ENCODE data around the gene RBM24. TPM values are rescaled to one million over a fixed set of nuclear protein-coding genes. Genes with fewer than 3 reads are reported as not detected.

RBM24 gene
- total and polyA plus RNA-seq, 9 donors = 1.1 to 6.5 (median 2.0) TPM

GRCh38 chr6:17341891-17342290 is 60.7 kb downstream of the RBM24 start:
- TF ChIP-seq EP300 (IDR thresholded peaks at IDR 0.05) = no peak
- TF ChIP-seq CTCF (IDR thresholded peaks at IDR 0.05) = no peak
- TF ChIP-seq POLR2A (IDR thresholded peaks at IDR 0.05) = no peak
- Histone ChIP-seq H3K4me3 (no peak overlapping the region), H3K27me3 (no peaks in the 10 kb centered on the region), H3K36me3 (no peaks in the 10 kb centered on the region), H3K4me1 (ENCODE audit: insufficient read depth) (no peaks in the 10 kb centered on the region), H3K27ac (no peak overlapping the region), H3K9me3 (no peaks in the 10 kb centered on the region)
- intact Hi-C loops (cut with DNase I) = no loop called here
- WGBS, 3 donors = 67 to 76% (median 70%) methylated on average over 3 of the region's 3 CpGs
- DNase-seq = no peak

GRCh38 chr6:17343215-17343614 is 62.1 kb downstream of the RBM24 start:
- no peak for DNase-seq
- Histone ChIP-seq H3K36me3 (no peaks in the 10 kb centered on the region), H3K27me3 (no peaks in the 10 kb centered on the region), H3K4me3 (no peak overlapping the region), H3K27ac (no peak overlapping the region), H3K9me3 (no peaks in the 10 kb centered on the region), H3K4me1 (ENCODE audit: insufficient read depth) (no peaks in the 10 kb centered on the region)
- TF ChIP-seq EP300 (IDR thresholded peaks at IDR 0.05) (no peak), POLR2A (IDR thresholded peaks at IDR 0.05) (no peak), CTCF (IDR thresholded peaks at IDR 0.05) (no peak)
- intact Hi-C loops (cut with DNase I) = no loop called here
- WGBS, 3 donors = 71 to 77% (median 77%) methylated on average over 2 of the region's 2 CpGs

Other genes with a start within 250 kb of the RBM24 start
- gene STMND1, start 179.3 kb upstream of the RBM24 start, total RNA-seq = 1 to 10 TPM in 2 of 7 donors, under 1 TPM in 1, not detected in 4; 0.37 to 8.6 (median 1.0) TPM
- under 1 TPM in 1 of 2 donors, not detected in 1; 0.07 TPM for gene STMND1, start 179.3 kb upstream of the RBM24 start, polyA plus RNA-seq
- 10 to 100 TPM in 1 of 7 donors, 1 to 10 TPM in 6; 2.0 to 16.6 (median 4.5) TPM for gene CAP2, start 112.2 kb downstream of the RBM24 start, total RNA-seq
- gene CAP2, start 112.2 kb downstream of the RBM24 start, polyA plus RNA-seq = 10 to 100 TPM in 1 of 2 donors, 1 to 10 TPM in 1; 5.0 to 21.7 TPM

Data from ovary (tissue), 9 donors.